Left kidney (tissue), 2 donors: Measurements from ENCODE around the gene MAGEA2B. TPM values are rescaled to one million over a fixed set of nuclear protein-coding genes. Genes with fewer than 3 reads are reported as not detected.
"Not testable (repeated sequence)": the region's sequence is repeated elsewhere in the genome, so short reads cannot be mapped to it uniquely, and the experiment has no call there.

Experiments
- DNase-seq: peaks from one replicate; pipeline ENCODE4 v3.0.0-alpha.2; 2013
- polyA plus RNA-seq: library from polyadenylated mRNA; unstranded; fragments of 120-200 nt; gene quantifications from one replicate; pipeline ENCODE4 v1.2.1, GENCODE V29; 2013; ENCODE audit not compliant: insufficient read length

MAGEA2B gene
- polyA plus RNA-seq, 1 donor: not detected

DNA sequence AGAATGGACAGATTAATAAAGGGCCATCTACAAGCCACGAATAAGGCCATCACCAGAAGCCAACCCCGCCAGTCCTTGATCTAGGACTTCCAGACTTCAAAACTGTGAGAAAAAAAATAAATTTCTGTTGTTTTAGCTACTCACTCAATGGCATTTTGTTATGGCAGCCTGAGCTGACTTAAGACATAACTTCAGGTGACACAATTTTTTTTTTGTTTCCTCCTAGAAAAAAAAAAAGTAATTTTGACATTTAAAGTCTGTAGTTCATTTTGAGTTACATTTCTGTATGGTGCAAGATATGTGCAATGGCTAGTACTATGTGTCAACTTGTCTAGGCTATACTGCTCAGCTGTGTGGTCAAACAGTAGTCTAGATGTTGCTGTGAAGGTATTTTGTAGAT, 44.5 kb downstream of the MAGEA2B start, which contains the start of gene CSAG3:
Gene CSAG3 (plus strand): TSS at position 301 of the 400 bp plus-strand sequence.
- not testable (repeated sequence) for DNase-seq

GRCh38 chrX:152759544-152759943, 45.1 kb downstream of the MAGEA2B start:
- DNase-seq: not testable (repeated sequence)

DNA sequence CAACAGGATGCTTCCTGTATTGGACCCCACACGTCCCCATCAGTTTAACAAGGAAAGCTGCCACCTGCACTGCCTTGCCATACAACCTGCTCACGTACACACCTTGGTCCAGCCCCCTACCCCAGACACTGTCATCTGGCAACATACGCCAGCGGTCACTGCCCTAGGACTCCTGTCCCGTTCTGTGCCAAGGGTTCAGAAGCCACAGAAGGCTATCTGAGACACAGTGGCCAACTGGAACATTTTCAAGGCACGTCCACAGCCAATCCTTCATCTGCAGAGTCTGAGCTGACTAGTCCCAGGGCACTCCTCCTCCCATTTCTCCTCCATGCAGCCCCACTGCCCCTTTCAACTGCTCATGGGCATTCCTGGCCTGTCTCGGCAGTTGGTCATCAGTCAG, 47.2 kb downstream of the MAGEA2B start:
- DNase-seq: not testable (repeated sequence)

- not testable (repeated sequence) for DNase-seq
These were observed 52.1 kb downstream of the MAGEA2B start for GRCh38 chrX:152766562-152766961.

Other genes with a start within 250 kb of the MAGEA2B start
- gene GABRQ, start 76.7 kb upstream of the MAGEA2B start, polyA plus RNA-seq: 0.98 TPM
- not detected for gene MAGEA3, start 15.8 kb upstream of the MAGEA2B start, polyA plus RNA-seq
- not detected for gene CSAG2, start 5.4 kb upstream of the MAGEA2B start, polyA plus RNA-seq
- gene CSAG1, start 19.1 kb downstream of the MAGEA2B start, polyA plus RNA-seq: not detected
- not detected for gene MAGEA12, start 19.1 kb downstream of the MAGEA2B start, polyA plus RNA-seq
- gene MAGEA2, start 39.2 kb downstream of the MAGEA2B start, polyA plus RNA-seq: not detected
- gene CSAG3, start 44.6 kb downstream of the MAGEA2B start, polyA plus RNA-seq: not detected
- not detected for gene MAGEA6, start 55.1 kb downstream of the MAGEA2B start, polyA plus RNA-seq
- 109 TPM for gene CETN2, start 116.1 kb downstream of the MAGEA2B start, polyA plus RNA-seq
- gene NSDHL, start 116.4 kb downstream of the MAGEA2B start, polyA plus RNA-seq: 24.1 TPM
- 42.6 TPM for gene ZNF185, start 183.4 kb downstream of the MAGEA2B start, polyA plus RNA-seq